Activated gamma-delta T cell (primary cell): ENCODE results near the gene PAM16.

ENCODE experiments used
- DNase-seq: peaks from one replicate; lab custom pipeline; 2025; lab: John Stamatoyannopoulos, UW

Gene PAM16

GRCh38 chr16:4371357-4372000, 20.4 kb upstream of the PAM16 start, which contains the start of gene VASN:
Gene VASN, plus strand, starts transcription at chr16:4371848. Its CDS starts 9,030 bp downstream, at chr16:4380878.
- DNase-seq: peak; percentile 66

DNA sequence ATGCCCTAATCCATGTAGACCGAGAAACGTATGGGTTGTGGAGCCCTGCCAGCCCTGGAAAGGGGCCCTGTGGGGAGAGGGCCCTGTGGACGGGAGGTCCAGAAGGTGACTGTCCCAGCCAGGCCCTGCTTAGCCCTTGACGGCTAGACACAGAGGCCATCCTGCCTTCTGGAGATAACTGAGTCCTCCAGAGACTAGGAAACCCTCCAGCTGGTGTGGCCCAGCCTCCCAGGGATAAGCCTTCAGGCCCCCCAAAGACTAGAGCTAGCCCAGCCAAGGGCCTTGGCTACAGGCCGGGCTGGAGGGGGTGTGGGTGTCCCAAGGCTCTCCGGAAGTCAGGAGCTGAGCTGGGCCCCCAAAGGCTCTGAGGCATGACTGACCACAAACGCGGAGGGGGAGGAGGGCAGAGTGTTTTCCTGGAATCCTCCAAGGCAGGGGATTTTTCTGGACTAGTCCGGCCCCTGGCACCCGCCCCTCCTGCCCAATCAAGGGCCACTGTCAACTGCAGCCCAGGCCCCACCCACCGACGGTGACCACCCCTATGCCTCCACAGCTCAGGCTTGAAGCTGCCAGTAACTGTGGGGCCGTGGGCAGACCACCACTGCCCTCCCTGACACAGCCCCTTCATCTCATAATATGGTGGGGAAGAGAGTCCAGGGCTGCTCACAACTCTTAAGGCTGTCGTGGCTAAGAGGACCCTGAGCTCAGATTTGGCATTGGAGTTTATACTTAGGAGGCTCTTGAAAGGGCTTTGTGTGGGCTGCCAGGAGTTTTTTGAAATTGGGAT, 19.6 kb upstream of the PAM16 start:
- DNase-seq: no peak

DNA sequence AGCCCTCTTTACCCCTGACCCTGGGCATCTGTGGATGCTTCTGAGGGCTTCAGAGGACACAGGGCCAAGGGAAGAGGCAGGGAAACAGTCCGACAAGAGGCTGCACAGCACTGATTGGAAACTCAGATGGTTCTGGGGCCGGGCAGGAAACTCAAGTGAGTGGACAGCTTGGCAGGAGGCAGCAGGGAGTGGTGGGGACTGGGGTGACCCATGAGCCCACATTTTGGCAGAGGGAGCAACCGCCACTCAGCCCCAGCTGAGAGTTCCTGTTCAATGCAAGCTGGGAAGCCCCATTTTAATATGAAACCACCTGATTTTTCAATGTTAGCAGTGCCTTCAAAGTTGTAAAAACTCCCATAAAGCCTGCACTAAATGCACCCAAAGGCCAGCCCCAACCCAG, 19.0 kb upstream of the PAM16 start:
- DNase-seq: no peak

DNA sequence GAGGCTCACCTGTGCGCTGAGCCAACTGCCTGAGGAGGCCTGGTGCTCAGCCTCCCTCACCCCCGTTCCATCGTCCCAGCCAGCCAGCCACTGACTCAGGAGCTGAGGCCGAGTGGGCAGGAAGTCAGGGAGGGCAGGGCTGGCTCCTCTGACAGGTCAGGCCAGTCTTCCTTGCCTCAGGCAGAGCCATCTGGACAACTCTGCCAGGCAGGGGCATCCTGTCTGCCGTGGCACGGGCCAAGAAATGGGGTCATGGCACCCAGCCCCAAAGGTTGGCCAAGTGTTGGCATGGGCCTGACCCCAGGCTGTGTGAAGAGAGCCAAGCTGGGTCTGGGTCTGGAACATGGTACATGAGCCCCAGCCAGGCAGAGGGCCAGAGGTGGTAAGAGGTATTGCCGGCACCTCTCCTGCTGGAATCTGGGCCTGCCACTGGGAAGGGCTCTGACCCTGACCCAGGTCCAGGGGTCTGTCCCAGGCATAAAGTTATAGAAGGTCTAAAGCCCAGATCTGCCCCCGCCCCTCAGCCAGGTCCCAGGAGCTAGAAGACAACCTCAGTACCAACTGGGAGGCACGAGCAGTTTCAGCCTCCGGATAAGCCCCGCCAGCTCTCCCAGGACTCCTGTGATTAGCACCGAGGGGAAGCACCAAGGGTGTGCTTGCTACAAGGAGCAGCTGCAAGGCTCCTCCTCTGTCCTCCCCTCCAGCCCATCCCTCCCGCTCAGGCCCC, 18.0 kb upstream of the PAM16 start:
- no peak for DNase-seq

- no peak for DNase-seq
These were observed 16.3 kb upstream of the PAM16 start for GRCh38 chr16:4367393-4367856.

GRCh38 chr16:4366016-4366415, 14.9 kb upstream of the PAM16 start:
- no peak for DNase-seq

DNA sequence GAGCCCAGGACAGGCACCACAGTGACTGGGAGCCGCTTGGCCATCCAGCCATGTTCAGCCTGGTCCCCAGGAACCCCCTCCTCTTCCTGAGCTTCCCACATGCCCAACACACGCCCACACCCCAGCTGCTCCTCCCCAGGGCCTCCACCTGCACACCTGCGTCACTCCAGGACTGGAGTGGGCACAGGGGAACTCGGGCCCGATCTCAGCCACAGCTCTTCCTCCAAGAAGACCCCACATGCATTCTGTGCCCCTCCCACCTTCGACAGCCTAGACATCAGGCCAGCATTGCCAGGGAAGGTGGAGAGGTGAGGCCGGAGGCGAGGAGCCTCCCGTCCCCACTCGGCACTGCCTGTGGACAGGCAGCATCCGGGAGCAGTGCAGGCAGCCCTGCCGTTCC, 14.5 kb upstream of the PAM16 start:
- no peak for DNase-seq

- no peak for DNase-seq
These were observed 13.9 kb upstream of the PAM16 start for GRCh38 chr16:4365014-4365406.

GRCh38 chr16:4364196-4365013, 13.3 kb upstream of the PAM16 start:
- no peak for DNase-seq

GRCh38 chr16:4362476-4363135, 11.5 kb upstream of the PAM16 start:
- no peak for DNase-seq

GRCh38 chr16:4361944-4362311, 10.8 kb upstream of the PAM16 start:
- no peak for DNase-seq

DNA sequence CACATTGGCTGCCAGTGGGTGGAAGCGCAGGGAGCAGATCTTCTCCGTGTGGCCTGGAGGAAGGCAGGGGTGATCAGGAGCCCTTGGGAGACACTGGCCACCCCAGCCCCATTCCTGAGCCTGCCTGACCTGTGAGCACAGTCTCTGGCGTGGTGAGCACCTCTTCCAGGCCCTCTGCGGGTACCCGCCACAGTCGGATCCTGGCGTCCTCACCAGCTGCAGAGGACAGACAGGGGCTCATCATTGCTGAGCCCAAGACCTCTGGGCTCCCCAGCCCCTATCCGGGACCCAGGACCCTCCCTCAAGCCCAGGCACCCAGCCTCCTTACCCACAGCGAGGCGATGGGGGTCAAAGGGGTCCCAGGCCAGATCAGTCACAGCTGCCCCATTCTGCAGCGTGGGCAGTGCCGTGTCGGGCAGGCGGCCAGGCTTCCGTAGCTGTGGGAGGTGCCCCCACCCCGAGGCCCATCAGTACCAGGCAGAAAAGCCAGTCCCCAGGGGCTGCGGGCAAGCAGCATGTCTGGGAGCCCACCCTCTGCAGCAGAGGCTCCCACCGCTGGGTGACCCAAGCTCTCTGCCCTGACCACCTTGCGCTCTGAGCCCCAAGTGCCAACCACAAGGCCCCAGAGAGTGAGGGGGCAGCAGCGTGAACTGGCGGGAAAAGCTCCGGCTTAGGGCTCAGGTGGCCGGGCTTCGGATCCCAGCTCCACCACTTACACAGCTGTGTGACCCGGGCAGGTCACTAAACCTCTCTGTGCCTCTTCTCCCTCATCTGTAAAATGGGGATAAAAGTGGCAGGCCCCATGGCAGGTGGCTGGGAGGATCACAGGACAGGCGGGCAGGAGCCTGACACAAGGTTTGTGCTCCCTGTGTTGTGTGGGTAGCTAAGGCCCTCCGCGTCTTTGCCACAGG, 10.2 kb upstream of the PAM16 start:
- DNase-seq: no peak

- no peak for DNase-seq
These were observed 9.5 kb upstream of the PAM16 start for GRCh38 chr16:4360538-4361021.

GRCh38 chr16:4359914-4360313, 8.8 kb upstream of the PAM16 start:
- DNase-seq: no peak

- DNase-seq: no peak
These were observed 7.9 kb upstream of the PAM16 start for GRCh38 chr16:4358831-4359561.

GRCh38 chr16:4358236-4358635, 7.1 kb upstream of the PAM16 start:
- DNase-seq: no peak

DNA sequence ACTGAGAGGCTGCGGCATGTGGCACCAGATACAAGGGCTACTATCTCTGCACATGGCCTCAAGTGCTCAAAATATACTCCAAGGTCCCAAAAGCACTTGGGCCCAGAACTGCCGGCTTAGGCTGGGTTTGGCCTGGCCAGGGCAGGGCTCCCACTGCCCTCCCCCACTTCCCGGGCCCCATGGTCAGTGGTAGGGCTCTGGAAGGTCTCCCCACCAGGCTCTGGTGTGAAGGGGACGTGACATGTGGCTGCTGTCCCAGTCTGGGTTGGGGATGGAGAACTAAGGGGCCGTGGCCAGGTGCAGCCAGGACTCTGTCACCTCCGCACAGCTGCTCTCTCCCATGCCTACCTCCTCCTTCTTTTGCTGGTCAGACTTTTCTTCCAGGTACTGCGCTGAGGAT, 5.7 kb upstream of the PAM16 start:
- no peak for DNase-seq

GRCh38 chr16:4354512-4355409, 3.6 kb upstream of the PAM16 start:
- no peak for DNase-seq
